GM21360 (cell line): ENCODE results near the gene OGN.

Source experiments
- ATAC-seq: cut with Tn5 transposase; IDR thresholded peaks from one replicate; pipeline ENCODE4 v1.9.1; 2021; ENCODE audit warnings: mild to moderate bottlenecking, moderate library complexity; ENCODE audit not compliant: unreplicated experiment

OGN gene

DNA sequence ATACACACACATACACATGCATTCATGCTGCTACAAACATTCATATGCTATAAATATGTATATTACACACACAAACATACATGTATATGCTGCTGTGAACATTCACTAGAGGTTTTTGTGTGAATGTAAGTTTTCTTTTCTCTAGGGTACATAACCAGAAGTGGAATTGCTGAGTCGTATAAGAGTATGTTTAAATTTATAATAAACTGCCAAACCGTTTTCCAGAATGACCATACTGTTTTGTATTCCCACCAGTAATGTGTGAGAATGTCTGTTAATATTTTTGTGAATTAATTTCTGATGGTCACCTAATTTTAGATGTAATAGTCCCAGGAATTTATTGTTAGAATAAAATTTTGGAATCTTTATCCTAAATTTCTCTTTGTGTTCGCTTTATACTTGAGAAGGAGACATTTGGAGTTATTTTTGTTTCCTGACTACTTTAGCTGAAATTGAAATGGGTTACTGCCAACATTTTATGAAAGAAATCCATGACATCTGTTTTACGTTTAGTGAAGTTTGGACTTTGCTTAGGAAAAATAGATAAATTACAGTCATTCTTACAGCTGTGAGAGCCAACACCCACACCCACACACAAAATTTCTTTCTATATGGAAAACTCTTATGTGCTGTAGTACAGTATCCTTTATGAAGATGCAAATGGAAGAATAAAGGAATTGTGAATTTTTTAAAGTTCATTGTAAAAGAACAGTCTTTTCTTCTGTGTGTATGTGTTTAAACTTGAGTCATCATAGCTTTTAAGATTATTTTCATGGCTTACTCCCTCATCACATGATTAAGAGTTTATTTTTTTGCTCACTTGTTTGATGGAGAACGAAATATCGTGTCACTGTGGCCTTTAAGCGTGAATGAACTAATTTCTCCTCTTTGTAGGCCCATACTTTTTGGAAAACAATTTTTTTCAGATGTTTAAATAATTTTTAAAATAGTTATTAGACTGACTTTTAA is 54.3 kb downstream of the OGN start:
- no peak for ATAC-seq

DNA sequence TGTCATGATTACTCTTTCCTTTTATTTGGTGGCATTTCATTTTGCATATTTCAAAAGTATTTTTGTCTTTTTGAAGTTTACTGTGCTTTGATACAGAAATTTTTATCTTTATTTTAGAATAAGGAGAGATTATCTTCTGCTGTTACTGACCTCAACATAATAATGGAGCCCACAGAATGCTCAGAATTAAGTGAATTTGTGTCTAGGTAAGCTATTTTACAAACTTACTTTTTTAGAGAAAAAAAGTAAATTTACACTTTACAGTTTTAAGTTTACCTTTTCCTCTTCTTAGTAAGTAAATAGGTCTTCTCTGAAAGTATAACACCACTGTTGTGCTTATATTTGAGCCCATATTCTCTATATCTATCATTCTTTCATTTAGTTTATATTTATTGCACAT is 58.8 kb downstream of the OGN start:
- no peak for ATAC-seq

DNA sequence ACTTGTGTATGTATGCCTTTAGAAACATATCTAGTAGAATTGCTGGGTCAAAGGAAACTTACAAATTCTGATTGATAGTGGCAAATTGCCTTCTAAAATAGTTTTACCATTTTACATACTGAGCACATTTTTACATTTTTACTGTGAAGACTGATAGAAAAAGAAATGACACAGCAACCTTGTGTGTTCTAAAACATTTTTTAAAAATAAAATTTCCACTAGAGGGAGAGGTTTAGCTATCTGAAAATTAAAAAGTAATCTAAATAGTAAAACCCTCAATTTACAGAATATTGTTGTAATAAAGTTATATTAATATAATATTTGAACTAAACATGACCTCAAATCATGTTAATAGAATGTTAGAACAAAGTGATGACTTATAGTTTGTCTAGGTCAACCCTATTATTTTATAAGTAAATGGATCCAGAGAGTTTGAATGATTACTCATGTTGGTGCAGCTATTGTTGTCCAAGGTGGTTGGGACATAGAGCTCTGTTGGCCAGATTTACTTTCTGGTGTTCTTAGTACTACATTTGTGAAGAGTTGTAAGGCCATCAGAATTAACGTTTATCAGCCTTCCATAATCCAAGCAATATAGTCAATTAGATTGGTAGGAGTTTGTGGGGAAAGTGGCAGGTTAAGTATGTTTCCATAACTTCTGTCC is 61.4 kb downstream of the OGN start:
- no peak for ATAC-seq

DNA sequence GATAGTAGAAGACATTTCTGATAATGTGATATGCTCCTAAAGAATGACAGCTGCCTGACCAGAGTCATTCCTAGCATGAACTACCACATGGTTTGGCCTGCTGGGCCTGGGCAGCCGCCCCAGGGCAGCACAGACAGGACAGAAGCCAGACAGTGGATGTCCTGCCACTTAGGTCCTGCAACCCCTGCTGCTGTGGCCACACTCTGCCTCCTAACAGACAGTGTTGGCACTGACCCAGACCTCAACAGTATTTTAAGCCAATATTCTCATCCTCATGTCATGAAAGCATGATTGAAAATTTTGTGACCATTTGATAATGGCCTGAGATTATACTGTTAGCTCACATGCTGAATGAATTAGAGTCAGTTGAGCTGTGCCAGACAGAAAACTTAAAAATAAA is 62.8 kb downstream of the OGN start:
- ATAC-seq = no peak

DNA sequence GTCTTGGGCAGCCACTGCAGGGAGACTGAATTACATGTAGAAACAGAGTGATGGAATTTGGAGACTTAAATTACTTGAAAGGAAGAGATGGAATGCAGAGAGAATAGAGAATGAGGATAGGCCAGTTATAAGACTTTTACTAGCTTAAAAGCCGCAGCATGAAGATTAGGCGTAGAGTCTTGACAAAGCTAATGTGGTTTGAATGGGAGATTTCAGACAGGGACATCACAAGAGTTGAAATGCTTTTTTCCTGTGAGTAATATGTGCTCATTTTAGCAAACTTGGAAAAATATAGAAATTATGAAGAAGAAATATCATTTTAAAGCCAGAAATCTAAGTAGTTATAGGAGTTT is 71.1 kb downstream of the OGN start:
- ATAC-seq = no peak
